Mammary epithelial cell (primary cell): ENCODE measurements around the gene POU6F2.

Experiments used
- EZH2 ChIP-seq: IDR thresholded peaks from 2 replicates; pipeline ENCODE4 v1.6.1; 2012; ENCODE audit warnings: low read length, inconsistent platforms, borderline replicate concordance
- TF ChIP-seq, protein P1 (sequence below), 2 donors: IDR thresholded peaks in 1 of 2; conservative IDR thresholded peaks in 1 of 2; 2 replicates each; pipeline ENCODE4 v1.5.1; 2011 to 2012; ENCODE audit warnings: inconsistent platforms in 2 of 2, low read length in 2 of 2, mild to moderate bottlenecking in 2 of 2, control low read depth in 1 of 2, low read depth in 1 of 2; ENCODE audit not compliant: insufficient read depth in 1 of 2; ENCODE audit errors: extremely low read depth in 1 of 2

GRCh38 chr7:39488467-39489393 lies 511.0 kb downstream of the POU6F2 start:
- TF ChIP-seq, protein P1, sequence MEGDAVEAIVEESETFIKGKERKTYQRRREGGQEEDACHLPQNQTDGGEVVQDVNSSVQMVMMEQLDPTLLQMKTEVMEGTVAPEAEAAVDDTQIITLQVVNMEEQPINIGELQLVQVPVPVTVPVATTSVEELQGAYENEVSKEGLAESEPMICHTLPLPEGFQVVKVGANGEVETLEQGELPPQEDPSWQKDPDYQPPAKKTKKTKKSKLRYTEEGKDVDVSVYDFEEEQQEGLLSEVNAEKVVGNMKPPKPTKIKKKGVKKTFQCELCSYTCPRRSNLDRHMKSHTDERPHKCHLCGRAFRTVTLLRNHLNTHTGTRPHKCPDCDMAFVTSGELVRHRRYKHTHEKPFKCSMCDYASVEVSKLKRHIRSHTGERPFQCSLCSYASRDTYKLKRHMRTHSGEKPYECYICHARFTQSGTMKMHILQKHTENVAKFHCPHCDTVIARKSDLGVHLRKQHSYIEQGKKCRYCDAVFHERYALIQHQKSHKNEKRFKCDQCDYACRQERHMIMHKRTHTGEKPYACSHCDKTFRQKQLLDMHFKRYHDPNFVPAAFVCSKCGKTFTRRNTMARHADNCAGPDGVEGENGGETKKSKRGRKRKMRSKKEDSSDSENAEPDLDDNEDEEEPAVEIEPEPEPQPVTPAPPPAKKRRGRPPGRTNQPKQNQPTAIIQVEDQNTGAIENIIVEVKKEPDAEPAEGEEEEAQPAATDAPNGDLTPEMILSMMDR (conservative IDR thresholded peaks at IDR 0.05 in 1 of 2, IDR thresholded peaks at IDR 0.05 in 1 of 2; ENCODE audit: extremely low read depth in 1 of 2, insufficient read depth in 1 of 2, low read depth in 1 of 2, low read length in 2 of 2): no peak
- TF ChIP-seq EZH2: no peak
